Progenitor cell of endocrine pancreas (in vitro differentiated cells): Measurements from ENCODE around the gene UQCC5. TPM values are rescaled to one million over a fixed set of nuclear protein-coding genes. Genes with fewer than 3 reads are reported as not detected.

ENCODE experiments used
- DNase-seq: peaks from one replicate; pipeline ENCODE4 v3.0.0; 2021; ENCODE audit warnings: low spot score; ENCODE audit not compliant: unreplicated experiment
- H3K27ac Mint-ChIP-seq: 2 replicates; pipeline ENCODE4 v1.8.0; 2021; ENCODE audit warnings: mild to moderate bottlenecking, moderate library complexity, mixed read lengths
- H3K27me3 Mint-ChIP-seq: 2 replicates; pipeline ENCODE4 v1.8.0; 2021; ENCODE audit warnings: mixed read lengths
- H3K36me3 Mint-ChIP-seq: 2 replicates; pipeline ENCODE4 v1.8.0; 2022; ENCODE audit warnings: mixed read lengths; ENCODE audit not compliant: insufficient read depth
- H3K4me1 Mint-ChIP-seq: 2 replicates; pipeline ENCODE4 v1.8.0; 2021; ENCODE audit warnings: low read depth, mixed read lengths
- H3K4me3 Mint-ChIP-seq: 2 replicates; pipeline ENCODE4 v1.8.0; 2021; ENCODE audit warnings: low read depth, mild to moderate bottlenecking, moderate library complexity, mixed read lengths
- H3K9me3 Mint-ChIP-seq: 2 replicates; pipeline ENCODE4 v1.8.0; 2021; ENCODE audit warnings: low read depth, mixed read lengths
- total RNA-seq: library from RNA; stranded (reverse); gene quantifications from 2 replicates; pipeline ENCODE4 v1.2.1, GENCODE V29; 2021
- TF ChIP-seq, protein P1 (sequence below): fragments of 200-600 bp; sonication (generic); IDR thresholded peaks from one replicate; pipeline ENCODE4 v1.5.0; 2021; ENCODE audit warnings: antibody characterized with exemption, mild to moderate bottlenecking; ENCODE audit not compliant: unreplicated experiment

Gene UQCC5
- total RNA-seq, 1 donor from 2014 or later = 14.2 TPM

DNA sequence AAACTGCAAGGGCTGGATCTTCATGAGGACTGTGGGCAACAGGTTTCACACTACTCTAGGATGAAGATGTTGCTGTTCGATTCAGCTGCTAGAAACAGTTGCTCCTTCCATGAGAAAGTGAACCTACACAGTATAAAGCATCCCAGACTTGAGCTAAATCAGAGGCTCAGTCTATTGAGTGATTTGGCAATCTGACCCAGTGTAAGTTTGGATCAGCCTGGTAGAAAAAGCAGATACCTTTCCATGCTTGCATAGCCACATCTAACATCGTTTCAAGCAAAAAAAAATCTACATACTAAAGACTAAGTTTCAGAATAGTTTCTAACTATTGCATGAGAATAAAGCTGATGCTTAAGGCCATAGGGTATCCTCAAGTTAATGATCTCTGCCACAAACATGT, 4.6 kb downstream of the UQCC5 start:
- H3K36me3 Mint-ChIP-seq = peaks cover 7% of the 10 kb centered on the region
- peaks cover 25% of the 10 kb centered on the region for H3K4me1 Mint-ChIP-seq
- H3K27me3 Mint-ChIP-seq = no peaks in the 10 kb centered on the region
- peak overlapping the region; percentile 31 for H3K27ac Mint-ChIP-seq
- H3K4me3 Mint-ChIP-seq = no peak overlapping the region
- no peak for DNase-seq
- TF ChIP-seq, protein P1, sequence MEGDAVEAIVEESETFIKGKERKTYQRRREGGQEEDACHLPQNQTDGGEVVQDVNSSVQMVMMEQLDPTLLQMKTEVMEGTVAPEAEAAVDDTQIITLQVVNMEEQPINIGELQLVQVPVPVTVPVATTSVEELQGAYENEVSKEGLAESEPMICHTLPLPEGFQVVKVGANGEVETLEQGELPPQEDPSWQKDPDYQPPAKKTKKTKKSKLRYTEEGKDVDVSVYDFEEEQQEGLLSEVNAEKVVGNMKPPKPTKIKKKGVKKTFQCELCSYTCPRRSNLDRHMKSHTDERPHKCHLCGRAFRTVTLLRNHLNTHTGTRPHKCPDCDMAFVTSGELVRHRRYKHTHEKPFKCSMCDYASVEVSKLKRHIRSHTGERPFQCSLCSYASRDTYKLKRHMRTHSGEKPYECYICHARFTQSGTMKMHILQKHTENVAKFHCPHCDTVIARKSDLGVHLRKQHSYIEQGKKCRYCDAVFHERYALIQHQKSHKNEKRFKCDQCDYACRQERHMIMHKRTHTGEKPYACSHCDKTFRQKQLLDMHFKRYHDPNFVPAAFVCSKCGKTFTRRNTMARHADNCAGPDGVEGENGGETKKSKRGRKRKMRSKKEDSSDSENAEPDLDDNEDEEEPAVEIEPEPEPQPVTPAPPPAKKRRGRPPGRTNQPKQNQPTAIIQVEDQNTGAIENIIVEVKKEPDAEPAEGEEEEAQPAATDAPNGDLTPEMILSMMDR = no peak
- H3K9me3 Mint-ChIP-seq = no peaks in the 10 kb centered on the region

DNA sequence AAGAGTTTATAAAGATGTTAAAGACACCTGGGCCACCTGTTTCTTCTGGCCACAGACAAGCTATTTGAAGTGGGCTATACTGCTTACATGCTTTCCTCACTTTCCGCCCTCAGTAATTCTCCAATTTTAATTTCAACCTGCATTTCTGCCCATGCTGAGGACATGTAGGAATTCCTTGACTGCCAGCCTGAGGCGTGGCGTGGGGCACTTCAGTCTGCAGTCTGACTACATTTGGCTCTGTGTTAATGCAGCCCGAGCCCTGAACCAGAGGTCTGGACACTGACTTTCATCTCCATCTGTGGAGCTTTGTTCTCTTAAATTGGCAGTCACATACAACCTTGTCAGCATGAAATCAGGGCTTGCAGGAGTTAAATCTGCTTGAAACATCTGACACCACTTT, 8.5 kb downstream of the UQCC5 start:
- Mint-ChIP-seq H3K36me3 (peaks cover 10% of the 10 kb centered on the region), H3K27ac (peak overlapping the region; percentile 93), H3K4me3 (no peak overlapping the region), H3K27me3 (no peaks in the 10 kb centered on the region), H3K4me1 (no peaks in the 10 kb centered on the region), H3K9me3 (no peaks in the 10 kb centered on the region)
- TF ChIP-seq, protein P1 = no peak
- no peak for DNase-seq

DNA sequence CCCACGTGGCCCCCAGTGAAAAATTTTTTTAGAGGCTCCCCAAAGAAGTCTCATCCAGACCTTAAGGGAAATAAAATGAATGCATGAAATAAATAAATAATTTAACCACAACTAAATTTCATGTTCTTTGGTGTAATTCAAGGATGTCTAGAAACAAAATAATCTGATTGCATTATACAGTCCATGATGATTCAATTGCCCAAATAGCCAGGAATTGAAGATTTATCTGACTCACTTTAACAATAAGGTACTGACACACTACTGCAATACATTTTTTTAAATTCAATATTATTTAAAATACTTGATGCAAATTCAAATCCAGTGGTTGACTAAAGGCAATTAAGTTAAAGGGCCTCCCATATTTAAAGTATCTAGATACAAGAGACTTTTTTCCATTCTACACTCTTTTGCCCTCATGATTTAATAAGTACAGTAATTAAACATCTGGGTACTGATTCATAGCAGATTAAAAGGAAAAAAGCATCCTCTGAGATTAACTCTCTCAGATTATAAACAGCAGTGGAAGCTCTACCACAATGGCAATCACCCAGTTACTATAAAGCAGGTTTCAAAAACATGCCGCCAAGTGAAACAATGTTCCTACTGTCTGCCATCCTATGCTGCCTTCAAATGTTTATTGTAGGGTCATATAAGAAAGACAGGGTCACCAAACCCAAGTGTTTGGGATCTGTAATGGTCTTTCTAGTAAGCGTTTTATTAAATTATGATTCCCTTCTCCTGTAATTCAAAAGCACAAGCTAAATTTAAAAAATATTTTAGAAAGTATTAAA, 9.9 kb downstream of the UQCC5 start:
- TF ChIP-seq, protein P1 = no peak
- H3K36me3 Mint-ChIP-seq = peaks cover 13% of the 10 kb centered on the region
- H3K27ac Mint-ChIP-seq = no peak overlapping the region
- H3K27me3 Mint-ChIP-seq = no peaks in the 10 kb centered on the region
- no peaks in the 10 kb centered on the region for H3K4me1 Mint-ChIP-seq
- no peaks in the 10 kb centered on the region for H3K9me3 Mint-ChIP-seq
- no peak overlapping the region for H3K4me3 Mint-ChIP-seq
- no peak for DNase-seq

DNA sequence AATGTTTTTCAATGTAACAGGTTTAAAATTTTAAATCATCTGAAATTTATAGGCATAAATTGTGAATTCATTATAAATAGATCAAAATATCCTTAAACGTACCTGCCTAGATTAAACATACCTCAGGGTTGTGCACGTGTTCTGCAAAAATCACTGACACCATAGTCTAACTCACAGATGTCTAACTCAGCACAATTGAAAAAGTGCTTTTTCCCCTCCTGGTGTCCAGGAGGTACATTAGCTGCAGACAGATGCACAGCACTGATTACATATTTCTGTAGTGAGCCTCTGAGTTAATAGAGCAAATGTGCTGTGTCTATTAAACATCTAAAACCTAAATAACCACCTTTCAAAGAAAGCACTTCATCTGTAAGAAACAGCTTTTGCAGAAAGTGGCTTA, 10.7 kb downstream of the UQCC5 start:
- H3K36me3 Mint-ChIP-seq = peaks cover 13% of the 10 kb centered on the region
- H3K9me3 Mint-ChIP-seq = no peaks in the 10 kb centered on the region
- TF ChIP-seq, protein P1 = no peak
- H3K4me3 Mint-ChIP-seq = no peak overlapping the region
- H3K27me3 Mint-ChIP-seq = no peaks in the 10 kb centered on the region
- DNase-seq = no peak
- no peak overlapping the region for H3K27ac Mint-ChIP-seq
- no peaks in the 10 kb centered on the region for H3K4me1 Mint-ChIP-seq

DNA sequence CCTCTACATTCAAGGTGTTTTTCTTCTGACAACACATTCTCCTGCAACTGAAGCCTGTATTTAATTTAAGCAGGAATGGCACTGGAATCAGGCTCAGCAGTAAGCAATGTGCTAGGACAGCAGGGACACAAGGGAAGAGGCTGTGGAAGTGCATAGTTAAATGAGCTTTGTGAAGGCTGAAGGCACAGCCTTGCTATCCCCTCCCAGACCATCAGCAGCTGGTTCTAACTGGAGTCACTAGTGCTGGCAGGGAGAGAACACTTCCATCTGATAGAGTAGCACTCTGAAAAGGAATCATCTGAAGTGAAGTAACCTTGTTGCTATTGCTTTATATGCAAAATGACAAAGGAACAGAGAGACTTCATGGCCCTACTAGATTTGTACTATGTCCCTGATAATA, 14.7 kb downstream of the UQCC5 start:
- Mint-ChIP-seq H3K36me3 (peaks cover 15% of the 10 kb centered on the region), H3K27ac (no peak overlapping the region), H3K27me3 (no peaks in the 10 kb centered on the region), H3K4me1 (peaks cover 2% of the 10 kb centered on the region), H3K9me3 (no peaks in the 10 kb centered on the region), H3K4me3 (no peak overlapping the region)
- no peak for DNase-seq
- TF ChIP-seq, protein P1 = no peak
